ENCODE measurements around the gene FGF12.
"Not testable (repeated sequence)": the region's sequence is repeated elsewhere in the genome, so short reads cannot be mapped to it uniquely, and the experiment has no call there.

FGF12 gene

GRCh38 chr3:192577271-192577670 is 150.1 kb downstream of the FGF12 start:
- DNase-seq, result no peak

DNA sequence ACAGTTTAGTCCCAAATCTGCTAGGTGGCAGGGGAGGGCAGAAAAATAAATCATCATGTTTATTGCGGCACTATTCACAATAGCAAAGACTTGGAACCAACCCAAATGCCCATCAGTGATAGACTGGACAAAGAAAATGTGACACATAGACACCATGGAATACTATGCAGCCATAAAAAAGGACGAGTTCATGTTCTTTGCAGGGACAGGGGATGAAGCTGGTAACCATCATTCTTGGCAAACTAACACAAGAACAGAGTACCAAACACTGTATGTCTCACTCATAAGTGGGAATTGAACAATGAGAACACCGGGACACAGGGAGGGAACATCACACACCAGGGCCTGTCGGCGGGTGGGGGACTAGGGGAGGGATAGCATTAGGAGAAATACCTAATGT is 150.6 kb downstream of the FGF12 start:
- DNase-seq, result not testable (repeated sequence)

GRCh38 chr3:192575879-192576506 is 151.3 kb downstream of the FGF12 start:
- DNase-seq, result no peak

DNA sequence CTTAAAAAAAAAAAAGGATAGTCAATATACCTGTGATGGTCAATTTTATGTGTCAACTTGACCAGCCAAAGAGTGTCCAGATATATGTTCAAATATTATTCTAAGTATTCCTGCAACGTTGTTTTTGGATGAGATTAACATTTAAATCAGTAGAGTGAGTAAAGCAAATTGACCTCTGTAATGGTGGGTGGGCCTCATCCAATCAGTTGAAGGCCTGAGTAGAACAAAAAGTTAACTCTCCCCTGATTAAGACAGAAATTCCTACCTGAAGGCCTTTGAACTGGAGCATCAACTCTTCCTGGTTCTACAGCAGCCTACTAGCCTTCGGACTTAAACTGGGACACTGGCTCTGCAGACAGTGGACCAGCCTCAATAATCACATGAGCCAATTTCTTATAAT is 154.1 kb downstream of the FGF12 start:
- no peak for DNase-seq

DNA sequence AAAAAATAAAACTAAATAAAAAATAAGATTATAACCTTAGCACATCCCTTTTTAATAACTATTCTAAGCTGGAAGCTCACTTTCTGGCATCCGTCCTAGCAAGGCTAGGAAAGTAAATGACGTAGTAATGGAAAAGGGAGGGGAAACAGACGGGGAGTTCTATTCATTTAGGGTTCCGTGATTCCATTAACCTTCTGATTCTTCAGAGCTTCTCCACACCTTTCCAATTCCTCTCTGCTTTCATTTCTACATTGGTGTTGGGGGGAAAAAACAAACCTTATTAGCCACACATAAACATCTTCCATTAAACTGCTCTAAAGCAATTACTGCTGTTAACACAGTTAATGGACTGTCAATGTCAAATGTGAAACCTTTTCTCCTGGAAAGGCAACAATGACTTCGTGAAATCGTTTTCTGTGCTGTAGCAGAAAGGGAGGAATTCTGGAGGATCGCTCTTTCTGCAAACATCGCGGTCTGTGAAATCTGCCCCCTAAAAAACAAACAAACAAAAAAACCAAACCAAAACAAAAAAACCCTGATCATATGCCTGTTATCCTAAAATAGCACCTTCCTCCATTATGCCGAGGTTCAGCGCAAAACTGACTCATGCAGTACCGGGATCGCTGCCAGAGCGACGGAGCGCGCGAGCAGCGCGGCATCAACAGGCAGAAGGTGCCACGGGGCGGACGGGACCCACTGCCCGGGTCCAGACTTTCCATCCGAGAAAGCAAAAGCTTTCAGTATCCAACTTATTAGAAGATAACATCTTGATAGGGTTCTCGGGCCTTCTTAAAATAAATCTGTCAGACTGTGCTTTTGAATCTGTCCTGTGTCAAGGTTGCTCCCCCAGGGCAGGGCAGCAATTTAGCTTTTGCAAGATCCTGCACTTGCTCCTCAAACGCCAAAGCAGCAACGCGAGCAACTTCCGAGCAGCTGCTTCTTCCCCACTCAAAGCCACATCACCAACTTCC is 156.2 kb downstream of the FGF12 start:
- peak; percentile 32 for DNase-seq

DNA sequence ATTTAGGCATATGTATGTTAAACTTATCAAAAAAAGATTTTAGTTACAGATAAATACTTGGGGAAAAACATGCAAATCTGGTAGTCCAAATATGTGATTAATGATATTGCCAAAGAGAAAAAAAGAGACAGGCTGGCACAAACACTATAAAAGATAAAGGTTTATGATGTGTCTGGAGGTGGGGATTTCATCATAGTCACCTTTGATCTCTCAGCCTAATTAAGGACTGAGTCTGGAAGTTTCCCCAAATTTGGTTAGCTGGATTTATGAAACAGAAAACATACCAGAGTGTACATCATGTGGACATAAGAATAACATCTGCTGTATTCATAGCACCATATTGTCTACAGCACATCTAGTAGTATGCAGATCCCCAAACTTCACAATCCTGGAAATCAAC is 157.0 kb downstream of the FGF12 start:
- DNase-seq, result no peak

DNA sequence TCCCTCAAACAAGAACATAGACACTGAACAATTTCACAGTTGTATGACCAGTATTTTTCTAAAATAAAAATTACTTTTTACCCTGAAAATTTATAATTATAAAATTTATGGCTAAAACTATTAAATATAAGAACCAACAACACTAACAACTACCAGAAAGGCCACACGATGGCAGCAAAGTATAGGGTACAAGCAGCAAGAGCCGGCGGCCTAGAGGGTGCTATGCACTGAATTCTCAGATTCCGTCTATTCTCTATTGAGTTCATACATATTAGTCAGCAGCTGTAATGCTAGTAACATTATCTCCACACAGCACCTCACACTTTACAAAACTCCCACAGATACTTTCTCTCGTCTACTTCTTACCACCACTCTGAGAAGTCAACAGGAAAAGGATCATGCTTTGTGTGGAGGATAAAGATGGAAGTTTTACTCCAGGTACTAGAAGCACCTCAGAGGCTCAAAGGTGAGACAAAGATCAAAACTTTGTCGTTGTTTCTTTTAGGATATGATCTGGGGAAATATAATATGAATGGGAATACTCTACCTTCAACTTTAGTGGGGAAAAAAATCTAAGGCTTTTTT is 160.5 kb downstream of the FGF12 start:
- peak; percentile 44 for DNase-seq

DNA sequence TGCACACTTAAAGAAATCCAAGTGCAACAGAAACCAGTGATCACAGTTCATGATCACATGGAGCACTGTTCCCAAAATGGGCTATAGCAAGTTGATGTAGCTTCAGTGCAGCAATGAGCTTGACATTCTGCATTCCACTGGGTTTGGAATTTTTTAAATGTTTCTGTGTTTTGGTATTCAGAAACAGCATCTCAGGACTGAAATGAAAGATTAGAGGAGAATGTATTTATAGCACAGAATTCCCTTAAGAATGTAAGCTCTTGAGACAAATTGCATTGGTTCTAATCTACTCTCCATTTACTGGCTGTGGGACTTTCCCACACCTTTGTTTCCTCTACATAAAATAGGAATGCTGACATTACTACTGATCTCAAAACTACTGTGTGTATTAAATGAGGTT is 162.7 kb downstream of the FGF12 start:
- DNase-seq, result no peak

DNA sequence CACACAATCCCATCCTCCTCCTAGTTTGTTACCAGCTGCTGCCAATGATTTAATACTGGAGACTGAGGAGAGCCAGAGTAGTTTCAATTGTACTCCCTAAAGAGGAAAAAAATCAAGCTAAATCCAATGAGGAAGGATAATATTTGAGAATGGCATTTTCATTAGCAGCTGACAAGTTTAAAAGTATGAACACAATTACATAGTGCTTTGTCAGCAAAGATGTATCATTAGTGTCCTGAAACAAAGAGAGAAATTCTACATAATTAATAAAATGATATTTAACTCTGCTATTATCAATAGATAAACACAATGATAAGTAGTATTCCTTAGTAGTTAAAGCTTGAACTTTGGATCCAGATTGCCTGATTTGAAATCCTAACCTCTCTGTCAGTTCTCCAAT is 163.9 kb downstream of the FGF12 start:
- DNase-seq, result no peak

GRCh38 chr3:192553707-192554106 is 173.6 kb downstream of the FGF12 start:
- DNase-seq, result no peak

GRCh38 chr3:192550356-192550755 is 177.0 kb downstream of the FGF12 start:
- no peak for DNase-seq

- no peak for DNase-seq
Observed at GRCh38 chr3:192545333-192545732, 182.0 kb downstream of the FGF12 start.

- no peak for DNase-seq
Observed at GRCh38 chr3:192543163-192543562, 184.2 kb downstream of the FGF12 start.

- DNase-seq, result no peak
Observed at GRCh38 chr3:192516820-192517219, 210.5 kb downstream of the FGF12 start.

- DNase-seq, result no peak
Observed at GRCh38 chr3:192515664-192516045, 211.7 kb downstream of the FGF12 start.

GRCh38 chr3:192514754-192515663 is 212.3 kb downstream of the FGF12 start:
- peak; percentile 67 for DNase-seq

DNA sequence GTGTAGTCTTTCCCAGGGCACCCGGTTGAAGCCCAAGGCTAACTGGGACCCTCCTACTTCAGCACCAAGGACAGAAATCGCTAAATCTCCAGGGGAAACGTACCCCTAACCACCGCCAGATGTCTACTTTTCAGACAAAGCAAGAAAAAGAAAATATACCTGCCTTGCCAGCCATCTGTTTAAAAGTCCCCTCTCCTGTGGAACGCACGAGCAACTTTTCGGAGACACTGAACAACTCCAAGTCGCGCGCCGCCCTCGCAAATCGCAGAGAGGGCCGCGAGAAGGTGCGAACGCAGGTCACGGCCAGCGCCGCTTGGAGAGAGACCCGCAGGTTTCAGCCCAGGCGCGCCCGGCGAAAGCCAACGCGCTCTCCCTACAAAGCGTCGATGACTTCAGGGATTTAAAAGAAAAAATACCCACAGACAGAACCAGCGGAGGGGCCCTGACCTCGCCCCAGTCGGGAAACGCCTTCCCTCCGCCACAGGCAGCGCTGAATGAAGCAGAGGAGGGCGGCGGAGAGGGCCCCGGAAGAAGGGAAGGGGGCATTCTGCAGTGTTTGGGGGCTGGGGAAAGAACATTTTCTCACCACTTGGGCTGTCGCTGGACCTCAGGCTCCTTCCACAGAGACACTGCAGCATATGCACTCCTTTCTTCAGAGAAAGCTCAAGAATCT is 213.1 kb downstream of the FGF12 start:
- no peak for DNase-seq

- DNase-seq, result no peak
Observed at GRCh38 chr3:192505731-192506130, 221.6 kb downstream of the FGF12 start.

GRCh38 chr3:192501401-192501800 is 225.9 kb downstream of the FGF12 start:
- DNase-seq, result no peak

GRCh38 chr3:192496905-192497587 is 230.3 kb downstream of the FGF12 start:
- no peak for DNase-seq

- DNase-seq, result no peak
Observed at GRCh38 chr3:192494174-192494573, 233.2 kb downstream of the FGF12 start.

- no peak for DNase-seq
Observed at GRCh38 chr3:192490720-192491119, 236.6 kb downstream of the FGF12 start.
